ENCODE measurements around the gene CERK. TPM values are rescaled to one million over a fixed set of nuclear protein-coding genes. Genes with fewer than 3 reads are reported as not detected.

Gene CERK
- total and polyA plus RNA-seq, 9 of the 15 experiments (the other 6 are each of a cell fraction or from before 2014, with no cell fraction given), result 1.1 to 14.9 (median 8.7) TPM

- TF ChIP-seq, protein P1, sequence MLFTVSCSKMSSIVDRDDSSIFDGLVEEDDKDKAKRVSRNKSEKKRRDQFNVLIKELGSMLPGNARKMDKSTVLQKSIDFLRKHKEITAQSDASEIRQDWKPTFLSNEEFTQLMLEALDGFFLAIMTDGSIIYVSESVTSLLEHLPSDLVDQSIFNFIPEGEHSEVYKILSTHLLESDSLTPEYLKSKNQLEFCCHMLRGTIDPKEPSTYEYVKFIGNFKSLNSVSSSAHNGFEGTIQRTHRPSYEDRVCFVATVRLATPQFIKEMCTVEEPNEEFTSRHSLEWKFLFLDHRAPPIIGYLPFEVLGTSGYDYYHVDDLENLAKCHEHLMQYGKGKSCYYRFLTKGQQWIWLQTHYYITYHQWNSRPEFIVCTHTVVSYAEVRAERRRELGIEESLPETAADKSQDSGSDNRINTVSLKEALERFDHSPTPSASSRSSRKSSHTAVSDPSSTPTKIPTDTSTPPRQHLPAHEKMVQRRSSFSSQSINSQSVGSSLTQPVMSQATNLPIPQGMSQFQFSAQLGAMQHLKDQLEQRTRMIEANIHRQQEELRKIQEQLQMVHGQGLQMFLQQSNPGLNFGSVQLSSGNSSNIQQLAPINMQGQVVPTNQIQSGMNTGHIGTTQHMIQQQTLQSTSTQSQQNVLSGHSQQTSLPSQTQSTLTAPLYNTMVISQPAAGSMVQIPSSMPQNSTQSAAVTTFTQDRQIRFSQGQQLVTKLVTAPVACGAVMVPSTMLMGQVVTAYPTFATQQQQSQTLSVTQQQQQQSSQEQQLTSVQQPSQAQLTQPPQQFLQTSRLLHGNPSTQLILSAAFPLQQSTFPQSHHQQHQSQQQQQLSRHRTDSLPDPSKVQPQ (CRISPR knock-in tag; IDR thresholded peaks at IDR 0.05; ENCODE audit: borderline replicate concordance), result no peak
- TF ChIP-seq ARID2 (IDR thresholded peaks at IDR 0.05), result no peak
- no peak for TF ChIP-seq SMARCC2 (IDR thresholded peaks at IDR 0.05; ENCODE audit: low read depth)
- TF ChIP-seq, protein P2, sequence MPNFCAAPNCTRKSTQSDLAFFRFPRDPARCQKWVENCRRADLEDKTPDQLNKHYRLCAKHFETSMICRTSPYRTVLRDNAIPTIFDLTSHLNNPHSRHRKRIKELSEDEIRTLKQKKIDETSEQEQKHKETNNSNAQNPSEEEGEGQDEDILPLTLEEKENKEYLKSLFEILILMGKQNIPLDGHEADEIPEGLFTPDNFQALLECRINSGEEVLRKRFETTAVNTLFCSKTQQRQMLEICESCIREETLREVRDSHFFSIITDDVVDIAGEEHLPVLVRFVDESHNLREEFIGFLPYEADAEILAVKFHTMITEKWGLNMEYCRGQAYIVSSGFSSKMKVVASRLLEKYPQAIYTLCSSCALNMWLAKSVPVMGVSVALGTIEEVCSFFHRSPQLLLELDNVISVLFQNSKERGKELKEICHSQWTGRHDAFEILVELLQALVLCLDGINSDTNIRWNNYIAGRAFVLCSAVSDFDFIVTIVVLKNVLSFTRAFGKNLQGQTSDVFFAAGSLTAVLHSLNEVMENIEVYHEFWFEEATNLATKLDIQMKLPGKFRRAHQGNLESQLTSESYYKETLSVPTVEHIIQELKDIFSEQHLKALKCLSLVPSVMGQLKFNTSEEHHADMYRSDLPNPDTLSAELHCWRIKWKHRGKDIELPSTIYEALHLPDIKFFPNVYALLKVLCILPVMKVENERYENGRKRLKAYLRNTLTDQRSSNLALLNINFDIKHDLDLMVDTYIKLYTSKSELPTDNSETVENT (CRISPR knock-in tag; IDR thresholded peaks at IDR 0.05), result no peak
- TF ChIP-seq NR1H2 (CRISPR knock-in tag; IDR thresholded peaks at IDR 0.05), result no peak
- TF ChIP-seq BRD4 (IDR thresholded peaks at IDR 0.05), result no peak
- no peak for TF ChIP-seq PHF20 (IDR thresholded peaks at IDR 0.05; ENCODE audit: partially characterized antibody)
- TF ChIP-seq SUPT5H (IDR thresholded peaks at IDR 0.05), result no peak
- 0 out of 2 replicates have a peak, but pooled peaks have one; percentile 46 for TF ChIP-seq ZNF175 (CRISPR knock-in tag; IDR thresholded peaks at IDR 0.05; ENCODE audit: low read depth)
- TF ChIP-seq ZBTB12 (CRISPR knock-in tag; IDR thresholded peaks at IDR 0.05), result peak; percentile 18; the same call in 1 of the 2 replicates
Observed at GRCh38 chr22:46652081-46652846, 85.8 kb downstream of the CERK start (continued).
